B cell (primary cell): ENCODE results near the gene P3H4. TPM values are rescaled to one million over a fixed set of nuclear protein-coding genes. Genes with fewer than 3 reads are reported as not detected.
A peak's percentile ranks its signal among the peaks of the same experiment; 100 is the strongest.

ENCODE experiments used
- ATAC-seq: fragments of 200-7000 bp; cut with Tn5 transposase; one replicate; pipeline ENCODE4 v1.10.0; 2021; ENCODE audit warnings: low read depth, mild to moderate bottlenecking, moderate number of reproducible peaks, moderate library complexity
- CTCF ChIA-PET: fragments of 350-600 bp; sonication (Branson Sonifier 250); formaldehyde crosslinking; loops from one replicate; lab custom pipeline; 2021; ENCODE audit warnings: antibody characterized with exemption, inconsistent platforms; lab: Charles Lee
- POLR2A ChIA-PET: fragments of 350-600 bp; sonication (Branson Sonifier 250); formaldehyde crosslinking; loops from one replicate; lab custom pipeline; 2021; ENCODE audit warnings: antibody characterized with exemption; lab: Charles Lee
- DNase-seq: peaks from one replicate; pipeline ENCODE4 v3.0.0; 2013
- H2AFZ ChIP-seq: 2 replicates; pipeline ENCODE4 v1.6.1; 2012; ENCODE audit warnings: mild to moderate bottlenecking, low read depth, low read length; ENCODE audit not compliant: insufficient read depth, poor library complexity, severe bottlenecking
- H3K27ac ChIP-seq, 2 donors: 1 replicate in 1 of 2; 2 replicates in 1 of 2; pipeline ENCODE4 v1.5.1; 2012 to 2013; ENCODE audit warnings: low read length in 2 of 2, mild to moderate bottlenecking in 2 of 2, moderate library complexity in 1 of 2
- H3K27me3 ChIP-seq, 4 experiments: fragments of 200-600 bp in 1 of 4; sonication (generic) in 1 of 4; replicated peaks in 1 of 4; 1 replicate in 2 of 4; 2 replicates in 2 of 4; pipeline versions ENCODE4 v1.6.1 to v1.7.0; 2013 to 2016; ENCODE audit warnings: low read length in 3 of 4, mild to moderate bottlenecking in 2 of 4, mixed read lengths in 1 of 4, moderate library complexity in 1 of 4; ENCODE audit not compliant: insufficient read depth in 4 of 4, control insufficient read depth in 3 of 4; ENCODE audit errors: control extremely low read depth in 1 of 4
- H3K36me3 ChIP-seq, 2 experiments: replicated peaks in 1 of 2; 1 replicate in 1 of 2; 2 replicates in 1 of 2; pipeline versions ENCODE4 v1.6.1 to v1.7.1; 2013; ENCODE audit warnings: low read length in 1 of 2; ENCODE audit not compliant: insufficient read depth in 2 of 2, control insufficient read depth in 1 of 2; ENCODE audit errors: control extremely low read depth in 1 of 2, extremely low read depth in 1 of 2
- H3K4me1 ChIP-seq, 2 donors: fragments of 200-600 bp in 1 of 2; sonication (generic) in 1 of 2; 1 replicate in 1 of 2; 2 replicates in 1 of 2; pipeline versions ENCODE4 v1.5.1 to v1.6.1; 2013 to 2017; ENCODE audit warnings: low read length in 2 of 2; ENCODE audit not compliant: control insufficient read depth in 2 of 2, insufficient read depth in 2 of 2
- H3K4me2 ChIP-seq: replicated peaks from 2 replicates; pipeline ENCODE3; 2012; ENCODE audit warnings: mild to moderate bottlenecking, low read depth, low read length; ENCODE audit not compliant: poor library complexity, severe bottlenecking
- H3K4me3 ChIP-seq, 5 experiments: fragments of 200-600 bp in 1 of 5; sonication (generic) in 1 of 5; 1 replicate in 3 of 5; 2 replicates in 2 of 5; pipeline versions ENCODE4 v1.5.1 to v1.7.0; 2011 to 2016; ENCODE audit warnings: low read length in 4 of 5, mild to moderate bottlenecking in 4 of 5, low read depth in 2 of 5, control low read depth in 1 of 5, moderate library complexity in 1 of 5; ENCODE audit not compliant: insufficient read depth in 1 of 5; ENCODE audit errors: control extremely low read depth in 1 of 5, extremely low read depth in 1 of 5
- H3K79me2 ChIP-seq: fragments of 200-600 bp; sonication (generic); one replicate; pipeline ENCODE4 v1.6.0; 2016; ENCODE audit warnings: low read length; ENCODE audit not compliant: control insufficient read depth, insufficient read depth
- H3K9ac ChIP-seq: fragments of 200-600 bp; sonication (generic); 2 replicates; pipeline ENCODE4 v1.6.1; 2017; ENCODE audit warnings: mild to moderate bottlenecking, low read length, moderate library complexity
- H3K9me3 ChIP-seq, 3 donors: one replicate each; pipeline versions ENCODE4 v1.6.1 to v1.7.1; 2013; ENCODE audit warnings: low read length in 2 of 3; ENCODE audit not compliant: control insufficient read depth in 2 of 3, insufficient read depth in 1 of 3; ENCODE audit errors: control extremely low read depth in 1 of 3
- H4K20me1 ChIP-seq: 2 replicates; pipeline ENCODE4 v1.6.0; 2012; ENCODE audit warnings: mild to moderate bottlenecking, low read length; ENCODE audit not compliant: insufficient read depth, control insufficient read depth, poor library complexity, severe bottlenecking
- H3K27ac Mint-ChIP-seq: one replicate; pipeline ENCODE4 v1.8.0; 2021; ENCODE audit warnings: mixed read lengths
- H3K27me3 Mint-ChIP-seq: one replicate; pipeline ENCODE4 v1.8.0; 2021; ENCODE audit warnings: mixed read lengths
- H3K4me1 Mint-ChIP-seq: one replicate; pipeline ENCODE4 v1.8.0; 2021; ENCODE audit warnings: mixed read lengths
- H3K4me3 Mint-ChIP-seq: one replicate; pipeline ENCODE4 v1.8.0; 2021; ENCODE audit warnings: mixed read lengths
- H3K9me3 Mint-ChIP-seq: one replicate; pipeline ENCODE4 v1.8.0; 2022; ENCODE audit warnings: mixed read lengths; ENCODE audit not compliant: insufficient read depth
- CTCF ChIP-seq: fragments of 200-600 bp; IDR thresholded peaks from one replicate; pipeline ENCODE4 v1.8.0; 2022; ENCODE audit warnings: antibody characterized with exemption, mild to moderate bottlenecking
- EZH2 ChIP-seq: IDR thresholded peaks from 2 replicates; pipeline ENCODE4 v1.6.1; 2012; ENCODE audit warnings: borderline replicate concordance, low read depth, mild to moderate bottlenecking, moderate library complexity, low read length; ENCODE audit not compliant: insufficient read depth, poor library complexity, severe bottlenecking
- WGBS: methylation state at CpG from one replicate; pipeline ENCODE4 v1.1.5; 2013; ENCODE audit warnings: missing lambda C conversion rate; ENCODE audit not compliant: insufficient coverage; 5-methylcytosine and 5-hydroxymethylcytosine counted together
- intact Hi-C: fragments of 100-400 bp; cut with micrococcal nuclease; formaldehyde crosslinking; loops from one replicate; pipeline ENCODE4 v1.10.0; 2022
- polyA plus RNA-seq: library from polyadenylated mRNA; depleted of rRNA; stranded (reverse); fragments of >200 nt; gene quantifications from 2 replicates; pipeline ENCODE4 v1.2.3, GENCODE V29; 2012
- total RNA-seq, 2 donors: library from RNA; stranded (reverse); fragments of 120-200 nt in 1 of 2; gene quantifications; 1 replicate in 1 of 2; 2 replicates in 1 of 2; pipeline versions ENCODE4 v1.2.3 to v1.2.4, GENCODE V29; 2013 to 2022

Gene P3H4
- total and polyA plus RNA-seq, 2 donors (not counting 1 experiment from before 2014, with no cell fraction given): 1.3 to 2.8 TPM

DNA sequence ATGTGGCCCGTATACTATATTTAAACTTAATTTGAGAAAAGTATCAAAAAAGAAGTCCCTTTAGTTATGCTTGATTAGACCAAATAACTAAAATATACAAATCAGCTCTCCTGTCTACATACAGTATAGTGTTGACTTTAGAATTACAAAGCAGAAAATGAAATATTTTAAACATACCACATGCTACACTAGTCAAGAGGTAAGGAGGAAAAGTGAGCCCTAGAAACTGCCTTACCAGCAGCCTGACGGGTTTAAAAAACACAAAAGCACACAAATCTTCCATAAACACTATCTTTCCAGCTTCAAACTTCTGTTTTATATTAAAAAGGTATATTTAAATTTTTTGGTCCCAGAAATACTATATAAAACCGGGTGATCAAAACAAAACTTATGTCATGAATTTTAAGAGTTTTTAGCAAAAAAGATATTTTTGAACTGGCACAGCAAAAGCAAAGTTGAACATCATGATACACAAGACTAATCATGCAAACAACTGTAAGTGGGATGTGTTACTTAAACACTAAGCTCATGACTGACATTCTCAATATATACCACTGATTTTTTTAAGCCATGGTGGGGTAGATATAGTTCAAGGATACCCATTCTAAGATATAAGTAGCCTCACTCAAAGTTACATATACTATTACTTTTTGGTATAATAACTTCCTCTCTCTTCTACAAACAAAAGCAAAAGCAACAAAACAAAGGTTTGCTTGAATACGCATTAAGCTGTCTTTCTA is 37.7 kb upstream of the P3H4 start:
- peaks cover 2 to 18% of the 10 kb centered on the region in 2 experiments for H3K36me3 ChIP-seq
- ChIA-PET POLR2A (no interaction called here), CTCF (interaction anchor here (0.8 to 1.5 kb wide), 3 partner anchors 10 to 63 kb away, joined by 3 read pairs; partner anchors contain the start of gene JUP)
- intact Hi-C loops: no loop called here
- H3K4me3 ChIP-seq: no peak overlapping the region
- no peaks in the 10 kb centered on the region for H3K9me3 Mint-ChIP-seq
- H3K4me1 ChIP-seq: peaks cover 8 to 12% of the 10 kb centered on the region in 2 donors
- H3K9me3 ChIP-seq: no peaks in the 10 kb centered on the region
- no CpG with 5 or more reads among the region's 4 CpGs for WGBS
- H3K79me2 ChIP-seq: peaks cover 43% of the 10 kb centered on the region
- DNase-seq: no peak
- H2AFZ ChIP-seq: no peak overlapping the region
- no peak for TF ChIP-seq CTCF
- no peak for TF ChIP-seq EZH2
- no peaks in the 10 kb centered on the region for H3K27me3 ChIP-seq
- no peak overlapping the region for H3K4me2 ChIP-seq
- H3K9ac ChIP-seq: no peak overlapping the region
- no peak overlapping the region for H3K4me3 Mint-ChIP-seq
- H4K20me1 ChIP-seq: peaks cover 36% of the 10 kb centered on the region
- H3K27ac ChIP-seq: peak overlapping the region in 1 of 2 donors; percentile 13
- H3K27me3 Mint-ChIP-seq: no peaks in the 10 kb centered on the region
- peaks cover 33% of the 10 kb centered on the region for H3K4me1 Mint-ChIP-seq
- peak; percentile 28 for ATAC-seq
- peak overlapping the region; percentile 23 for H3K27ac Mint-ChIP-seq

DNA sequence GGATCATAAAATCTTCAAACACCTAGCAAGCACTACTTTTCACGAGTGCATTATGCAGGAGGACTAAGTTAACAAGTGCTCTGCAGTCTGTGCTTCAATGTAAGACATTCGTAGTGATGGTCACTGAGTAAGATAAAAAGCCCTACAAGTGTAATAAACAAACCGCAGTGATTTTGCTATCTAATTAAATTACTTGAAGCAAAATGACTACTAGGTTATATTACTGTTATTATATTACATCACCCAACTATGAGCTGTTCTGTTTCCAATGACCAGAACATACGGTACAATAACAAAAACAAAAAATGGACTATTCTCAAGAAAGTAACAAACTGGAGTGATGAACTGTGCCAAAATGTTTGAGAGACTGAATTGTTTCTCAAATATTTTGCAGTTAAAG is 37.0 kb upstream of the P3H4 start:
- no peaks in the 10 kb centered on the region for H3K27me3 Mint-ChIP-seq
- no peak overlapping the region for H3K4me3 Mint-ChIP-seq
- peaks cover 39% of the 10 kb centered on the region for H3K79me2 ChIP-seq

More for the DNA sequence above, 37.0 kb upstream of the P3H4 start:
- ChIA-PET POLR2A (no interaction called here), CTCF (interaction anchor here (0.9 to 1.5 kb wide), 2 partner anchors 11 to 37 kb away, joined by 3 to 4 read pairs; partner anchors contain the start of gene P3H4)
- no CpG with 5 or more reads among the region's 4 CpGs for WGBS
- Mint-ChIP-seq H3K9me3 (no peaks in the 10 kb centered on the region), H3K27ac (peak overlapping the region; percentile 23), H3K4me1 (peaks cover 30% of the 10 kb centered on the region)
- no peak overlapping the region for H3K4me2 ChIP-seq
- no peak for DNase-seq
- H4K20me1 ChIP-seq: peaks cover 29% of the 10 kb centered on the region
- TF ChIP-seq EZH2 (no peak), CTCF (no peak)
- no peaks in the 10 kb centered on the region for H3K27me3 ChIP-seq
- no peaks in the 10 kb centered on the region for H3K9me3 ChIP-seq
- no peak overlapping the region for H2AFZ ChIP-seq
- H3K9ac ChIP-seq: no peak overlapping the region
- peaks cover 8 to 12% of the 10 kb centered on the region in 2 donors for H3K4me1 ChIP-seq
- intact Hi-C loops: no loop called here
- no peak overlapping the region for H3K27ac ChIP-seq
- peaks cover 1 to 11% of the 10 kb centered on the region in 2 experiments for H3K36me3 ChIP-seq
- H3K4me3 ChIP-seq: no peak overlapping the region
- no peak for ATAC-seq
